COLO829 (cell line): ENCODE measurements around the gene TNFSF13.

Experiments
- DNase-seq: peaks from one replicate; pipeline ENCODE4 v3.0.0; 2012; ENCODE audit warnings: low spot score

Gene TNFSF13

GRCh38 chr17:7575481-7575883 is 16.9 kb downstream of the TNFSF13 start:
- no peak for DNase-seq

- no peak for DNase-seq
Measured at GRCh38 chr17:7575959-7576358, 17.4 kb downstream of the TNFSF13 start.

- no peak for DNase-seq
Measured at GRCh38 chr17:7576432-7576937, 17.9 kb downstream of the TNFSF13 start.

GRCh38 chr17:7577327-7578199 is 19.0 kb downstream of the TNFSF13 start:
- DNase-seq, result no peak

GRCh38 chr17:7579001-7579833 is 20.7 kb downstream of the TNFSF13 start, which contains the start of gene CD68:
CD68 (plus strand) TSS chr17:7579638; CDS start chr17:7579678, 40 bp downstream.
- peak; percentile 78 for DNase-seq

- no peak for DNase-seq
Measured at GRCh38 chr17:7579834-7580603, 21.5 kb downstream of the TNFSF13 start.

GRCh38 chr17:7580604-7581575 is 22.3 kb downstream of the TNFSF13 start:
- no peak for DNase-seq

- DNase-seq, result no peak
Measured at GRCh38 chr17:7582396-7583252, 24.1 kb downstream of the TNFSF13 start.

GRCh38 chr17:7583253-7584109 is 24.9 kb downstream of the TNFSF13 start, which contains the start of gene MPDU1:
MPDU1 (plus strand) TSS chr17:7583852; CDS start chr17:7583863, 11 bp downstream.
- peak; percentile 95 for DNase-seq

GRCh38 chr17:7586673-7587419 is 28.3 kb downstream of the TNFSF13 start:
- no peak for DNase-seq

GRCh38 chr17:7587420-7588151 is 29.0 kb downstream of the TNFSF13 start:
- no peak for DNase-seq

- no peak for DNase-seq
Measured at GRCh38 chr17:7588553-7589203, 30.1 kb downstream of the TNFSF13 start.

GRCh38 chr17:7589204-7589868 is 30.8 kb downstream of the TNFSF13 start:
- no peak for DNase-seq

GRCh38 chr17:7589891-7590691 is 31.5 kb downstream of the TNFSF13 start, which contains the start of gene SOX15:
SOX15 (minus strand) TSS chr17:7590094; CDS start chr17:7589676, 418 bp downstream.
- DNase-seq, result no peak

GRCh38 chr17:7590743-7591142 is 32.2 kb downstream of the TNFSF13 start:
- no peak for DNase-seq
